ENCODE measurements around the gene VCX2.
"Not testable (repeated sequence)": the region's sequence is repeated elsewhere in the genome, so short reads cannot be mapped to it uniquely, and the experiment has no call there.

VCX2 gene

GRCh38 chrX:8122538-8122937 lies 48.5 kb downstream of the VCX2 start:
- no peak for DNase-seq

GRCh38 chrX:8121391-8121790 lies 49.7 kb downstream of the VCX2 start:
- not testable (repeated sequence) for DNase-seq
